Measurements from ENCODE around the gene ADAM10.
"Not testable (repeated sequence)": the region's sequence is repeated elsewhere in the genome, so short reads cannot be mapped to it uniquely, and the experiment has no call there.

Gene ADAM10

GRCh38 chr15:58771621-58772250 lies 22.2 kb upstream of the ADAM10 start:
- peaks cover 6% of the 10 kb centered on the region for H3K4me1 ChIP-seq (ENCODE audit: control insufficient read depth, insufficient read depth, low read length)
- peak overlapping the region; percentile 83 to 87 for H3K9ac ChIP-seq (ENCODE audit: low read length in 2 of 2)
- no peaks in the 10 kb centered on the region for H3K36me3 ChIP-seq (ENCODE audit: control insufficient read depth in 2 of 2, insufficient read depth in 2 of 2, low read length in 2 of 2)
- H3K9me3 ChIP-seq (ENCODE audit: control insufficient read depth in 2 of 2, low read length in 2 of 2): no peaks in the 10 kb centered on the region
- peak overlapping the region; percentile 81 to 94 for H3K4me3 ChIP-seq (ENCODE audit: low read length in 2 of 2)
- H3K27ac ChIP-seq (ENCODE audit: low read length): peak overlapping the region; percentile 95
- H3K27me3 ChIP-seq (ENCODE audit: control insufficient read depth in 1 of 2, insufficient read depth in 2 of 2, low read length in 2 of 2): no peaks in the 10 kb centered on the region

DNA sequence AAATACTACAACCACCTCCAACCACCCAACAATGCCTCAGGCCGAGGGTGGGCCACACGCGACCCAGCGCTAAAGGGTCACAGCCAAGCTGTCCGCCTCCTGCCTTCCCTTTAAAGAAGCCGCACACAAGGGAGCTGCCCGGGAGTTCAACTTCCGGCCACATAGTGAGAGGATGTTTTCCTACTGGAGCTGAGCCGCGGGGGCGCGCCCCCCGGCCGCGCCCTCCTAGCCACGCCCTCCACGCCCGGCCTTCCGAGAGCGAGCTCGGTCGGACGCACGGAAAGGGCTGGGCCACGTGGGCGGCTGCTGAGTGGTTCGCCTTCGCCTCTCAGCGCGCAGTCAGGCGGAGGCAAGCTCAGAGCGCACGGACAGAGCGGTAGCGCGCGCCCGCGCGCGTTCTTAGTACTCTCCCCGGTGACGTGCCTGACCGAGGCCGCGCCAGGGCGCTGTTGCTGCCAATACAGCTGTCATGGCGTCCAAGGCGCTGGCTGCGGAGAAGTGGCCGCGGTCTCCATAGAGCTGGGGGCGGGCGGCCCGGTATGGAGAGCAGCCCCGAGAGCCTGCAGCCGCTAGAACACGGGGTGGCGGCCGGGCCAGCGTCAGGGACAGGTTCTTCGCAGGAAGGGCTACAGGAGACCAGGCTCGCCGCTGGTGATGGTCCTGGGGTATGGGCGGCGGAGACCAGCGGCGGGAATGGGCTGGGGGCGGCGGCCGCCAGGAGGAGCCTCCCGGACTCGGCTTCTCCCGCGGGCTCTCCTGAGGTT lies 21.5 kb upstream of the ADAM10 start, which contains the start of gene MINDY2:
MINDY2 (plus strand) TSS at position 446 of the 764 bp plus-strand sequence; CDS start at position 540, 94 bp downstream.
- no peaks in the 10 kb centered on the region for H3K36me3 ChIP-seq (ENCODE audit: control insufficient read depth in 2 of 2, insufficient read depth in 2 of 2, low read length in 2 of 2)
- H3K27me3 ChIP-seq (ENCODE audit: control insufficient read depth in 1 of 2, insufficient read depth in 2 of 2, low read length in 2 of 2): no peaks in the 10 kb centered on the region
- H3K4me1 ChIP-seq (ENCODE audit: control insufficient read depth, insufficient read depth, low read length): peaks cover 6% of the 10 kb centered on the region
- peak within 1 kb of the TSS; percentile 81 to 94 for H3K4me3 ChIP-seq (ENCODE audit: low read length in 2 of 2)
- no peaks in the 10 kb centered on the region for H3K9me3 ChIP-seq (ENCODE audit: control insufficient read depth in 2 of 2, low read length in 2 of 2)
- peak within 1 kb of the TSS; percentile 83 to 91 for H3K9ac ChIP-seq (ENCODE audit: low read length in 2 of 2)
- H3K27ac ChIP-seq (ENCODE audit: low read length): peak within 1 kb of the TSS; percentile 95

DNA sequence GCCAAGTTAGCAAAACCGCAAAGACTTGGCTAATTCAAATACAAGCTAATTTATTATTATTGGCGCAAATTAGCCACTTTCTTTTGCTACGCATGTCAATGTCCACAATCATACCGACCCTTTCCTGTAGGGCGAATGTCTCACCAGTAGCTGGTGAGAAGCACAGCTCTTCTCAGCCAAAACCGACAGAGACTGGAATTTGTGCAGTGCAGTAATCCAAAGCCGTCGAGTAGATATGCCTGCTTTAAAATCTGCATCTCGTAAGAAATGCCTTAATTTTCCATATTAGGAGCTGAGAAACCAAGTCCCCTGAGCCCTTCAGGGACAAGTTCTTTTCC lies 21.0 kb upstream of the ADAM10 start:
- Histone ChIP-seq H3K9ac (ENCODE audit: low read length in 2 of 2) (peak overlapping the region; percentile 79 to 91), H3K27me3 (ENCODE audit: control insufficient read depth in 1 of 2, insufficient read depth in 2 of 2, low read length in 2 of 2) (no peaks in the 10 kb centered on the region), H3K4me3 (ENCODE audit: low read length in 2 of 2) (peak overlapping the region; percentile 78 to 94), H3K9me3 (ENCODE audit: control insufficient read depth in 2 of 2, low read length in 2 of 2) (no peaks in the 10 kb centered on the region), H3K36me3 (ENCODE audit: control insufficient read depth in 2 of 2, insufficient read depth in 2 of 2, low read length in 2 of 2) (no peaks in the 10 kb centered on the region), H3K27ac (ENCODE audit: low read length) (peak overlapping the region; percentile 95), H3K4me1 (ENCODE audit: control insufficient read depth, insufficient read depth, low read length) (peaks cover 6% of the 10 kb centered on the region)

DNA sequence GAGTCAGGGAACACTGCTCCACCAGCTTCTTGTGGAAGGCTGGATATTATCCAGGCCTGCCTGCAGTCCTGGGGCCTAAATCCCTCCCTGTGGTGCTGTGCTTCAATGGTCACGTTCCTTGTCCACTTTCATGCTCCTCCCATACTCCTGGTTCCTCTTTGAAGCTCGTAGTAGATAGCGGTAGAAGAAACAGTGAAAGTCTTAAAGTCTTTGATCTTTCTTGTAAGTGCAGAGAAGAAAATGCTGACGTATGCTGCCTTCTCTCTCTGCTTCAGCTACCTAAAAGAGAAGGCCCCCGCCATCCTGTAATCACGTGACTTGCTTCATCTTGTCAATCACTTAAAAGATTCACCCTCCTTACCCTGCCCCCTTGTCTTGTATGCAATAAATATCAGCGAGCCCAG lies 19.1 kb upstream of the ADAM10 start:
- H3K27me3 ChIP-seq (ENCODE audit: control insufficient read depth in 1 of 2, insufficient read depth in 2 of 2, low read length in 2 of 2); H3K4me3 ChIP-seq (ENCODE audit: low read length in 2 of 2); H3K4me1 ChIP-seq (ENCODE audit: control insufficient read depth, insufficient read depth, low read length); H3K9me3 ChIP-seq (ENCODE audit: control insufficient read depth in 2 of 2, low read length in 2 of 2); H3K9ac ChIP-seq (ENCODE audit: low read length in 2 of 2); H3K36me3 ChIP-seq (ENCODE audit: control insufficient read depth in 2 of 2, insufficient read depth in 2 of 2, low read length in 2 of 2); H3K27ac ChIP-seq (ENCODE audit: low read length): not testable (repeated sequence)

DNA sequence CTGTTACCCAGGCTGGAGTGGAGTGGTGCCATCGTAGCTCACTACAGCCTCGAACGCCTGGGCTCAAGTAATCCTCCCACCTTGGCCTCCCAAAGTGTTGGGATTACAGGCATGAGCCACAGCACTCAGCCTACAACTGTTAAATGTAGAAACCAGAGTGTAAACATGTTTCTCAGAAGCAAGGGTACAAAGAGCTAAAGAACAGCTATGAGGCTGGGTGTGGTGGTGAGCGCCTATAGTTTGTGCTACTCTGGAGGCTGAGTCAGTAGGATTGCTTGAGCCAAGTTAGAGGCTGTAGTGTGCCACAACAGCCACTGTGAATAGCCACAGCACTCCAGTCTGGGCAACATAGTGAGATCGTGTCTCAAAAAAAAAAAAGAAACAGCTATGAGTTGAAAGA lies 16.8 kb upstream of the ADAM10 start:
- H3K9me3 ChIP-seq (ENCODE audit: control insufficient read depth in 2 of 2, low read length in 2 of 2): no peaks in the 10 kb centered on the region
- H3K27me3 ChIP-seq (ENCODE audit: control insufficient read depth in 1 of 2, insufficient read depth in 2 of 2, low read length in 2 of 2): no peaks in the 10 kb centered on the region
- H3K27ac ChIP-seq (ENCODE audit: low read length): no peak overlapping the region
- H3K9ac ChIP-seq (ENCODE audit: low read length in 2 of 2): no peak overlapping the region
- H3K36me3 ChIP-seq (ENCODE audit: control insufficient read depth in 2 of 2, insufficient read depth in 2 of 2, low read length in 2 of 2): no peaks in the 10 kb centered on the region
- peaks cover 6% of the 10 kb centered on the region for H3K4me1 ChIP-seq (ENCODE audit: control insufficient read depth, insufficient read depth, low read length)
- H3K4me3 ChIP-seq (ENCODE audit: low read length in 2 of 2): no peak overlapping the region

- Histone ChIP-seq H3K36me3 (ENCODE audit: control insufficient read depth in 2 of 2, insufficient read depth in 2 of 2, low read length in 2 of 2) (no peaks in the 10 kb centered on the region), H3K4me1 (ENCODE audit: control insufficient read depth, insufficient read depth, low read length) (no peaks in the 10 kb centered on the region), H3K27ac (ENCODE audit: low read length) (no peak overlapping the region), H3K9ac (ENCODE audit: low read length in 2 of 2) (no peak overlapping the region), H3K9me3 (ENCODE audit: control insufficient read depth in 2 of 2, low read length in 2 of 2) (no peaks in the 10 kb centered on the region), H3K27me3 (ENCODE audit: control insufficient read depth in 1 of 2, insufficient read depth in 2 of 2, low read length in 2 of 2) (no peaks in the 10 kb centered on the region), H3K4me3 (ENCODE audit: low read length in 2 of 2) (no peak overlapping the region)
Measured at GRCh38 chr15:58764468-58764867, 15.0 kb upstream of the ADAM10 start.

DNA sequence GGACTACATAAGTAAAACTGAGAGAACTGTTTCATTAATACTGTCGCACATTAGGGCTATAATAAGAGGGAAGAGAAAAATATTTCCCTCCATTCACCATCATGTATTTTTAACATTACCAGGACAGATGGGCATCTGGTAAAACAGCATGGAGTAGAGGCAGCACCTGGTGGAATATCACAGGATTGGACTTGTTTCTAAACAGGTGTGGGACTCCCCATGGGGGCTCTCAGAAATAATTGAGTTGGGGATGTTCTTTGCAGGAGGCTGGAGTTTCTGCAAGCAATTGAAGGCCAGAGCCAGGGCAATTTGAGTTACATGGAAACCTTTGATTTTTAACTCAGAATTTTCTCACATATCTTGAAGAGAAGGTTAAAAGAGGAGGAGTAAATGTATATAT lies 13.2 kb upstream of the ADAM10 start:
- H3K4me3 ChIP-seq (ENCODE audit: low read length in 2 of 2): no peak overlapping the region
- H3K27ac ChIP-seq (ENCODE audit: low read length): no peak overlapping the region
- H3K27me3 ChIP-seq (ENCODE audit: control insufficient read depth in 1 of 2, insufficient read depth in 2 of 2, low read length in 2 of 2): no peaks in the 10 kb centered on the region
- H3K4me1 ChIP-seq (ENCODE audit: control insufficient read depth, insufficient read depth, low read length): no peaks in the 10 kb centered on the region
- H3K9me3 ChIP-seq (ENCODE audit: control insufficient read depth in 2 of 2, low read length in 2 of 2): no peaks in the 10 kb centered on the region
- no peak overlapping the region for H3K9ac ChIP-seq (ENCODE audit: low read length in 2 of 2)
- H3K36me3 ChIP-seq (ENCODE audit: control insufficient read depth in 2 of 2, insufficient read depth in 2 of 2, low read length in 2 of 2): no peaks in the 10 kb centered on the region

DNA sequence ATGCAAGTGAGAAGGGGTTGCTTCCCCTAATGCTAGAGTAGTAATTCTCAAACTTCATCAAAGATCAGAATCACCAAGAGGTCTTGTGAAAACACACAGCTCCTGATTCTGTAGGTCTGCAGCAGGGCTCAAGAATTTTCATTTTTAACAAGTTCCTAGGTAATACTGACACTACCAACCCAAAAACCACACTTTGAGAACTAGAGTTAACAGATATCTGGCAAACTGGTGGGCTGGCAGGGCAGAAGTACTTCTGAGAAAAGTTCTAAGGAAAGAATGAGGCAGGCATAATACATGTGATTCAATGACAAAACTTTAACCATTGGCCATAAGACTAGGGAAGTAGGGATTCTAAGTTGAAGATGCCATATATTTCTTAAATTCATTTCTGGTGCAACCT lies 12.8 kb upstream of the ADAM10 start:
- Histone ChIP-seq H3K9ac (ENCODE audit: low read length in 2 of 2) (no peak overlapping the region), H3K27me3 (ENCODE audit: control insufficient read depth in 1 of 2, insufficient read depth in 2 of 2, low read length in 2 of 2) (no peaks in the 10 kb centered on the region), H3K4me1 (ENCODE audit: control insufficient read depth, insufficient read depth, low read length) (no peaks in the 10 kb centered on the region), H3K9me3 (ENCODE audit: control insufficient read depth in 2 of 2, low read length in 2 of 2) (no peaks in the 10 kb centered on the region), H3K27ac (ENCODE audit: low read length) (no peak overlapping the region), H3K4me3 (ENCODE audit: low read length in 2 of 2) (no peak overlapping the region), H3K36me3 (ENCODE audit: control insufficient read depth in 2 of 2, insufficient read depth in 2 of 2, low read length in 2 of 2) (no peaks in the 10 kb centered on the region)

GRCh38 chr15:58761010-58761388 lies 11.5 kb upstream of the ADAM10 start:
- H3K9ac ChIP-seq (ENCODE audit: low read length in 2 of 2): no peak overlapping the region
- H3K36me3 ChIP-seq (ENCODE audit: control insufficient read depth in 2 of 2, insufficient read depth in 2 of 2, low read length in 2 of 2): no peaks in the 10 kb centered on the region
- no peaks in the 10 kb centered on the region for H3K4me1 ChIP-seq (ENCODE audit: control insufficient read depth, insufficient read depth, low read length)
- no peak overlapping the region for H3K4me3 ChIP-seq (ENCODE audit: low read length in 2 of 2)
- no peaks in the 10 kb centered on the region for H3K9me3 ChIP-seq (ENCODE audit: control insufficient read depth in 2 of 2, low read length in 2 of 2)
- H3K27ac ChIP-seq (ENCODE audit: low read length): no peak overlapping the region
- H3K27me3 ChIP-seq (ENCODE audit: control insufficient read depth in 1 of 2, insufficient read depth in 2 of 2, low read length in 2 of 2): no peaks in the 10 kb centered on the region

DNA sequence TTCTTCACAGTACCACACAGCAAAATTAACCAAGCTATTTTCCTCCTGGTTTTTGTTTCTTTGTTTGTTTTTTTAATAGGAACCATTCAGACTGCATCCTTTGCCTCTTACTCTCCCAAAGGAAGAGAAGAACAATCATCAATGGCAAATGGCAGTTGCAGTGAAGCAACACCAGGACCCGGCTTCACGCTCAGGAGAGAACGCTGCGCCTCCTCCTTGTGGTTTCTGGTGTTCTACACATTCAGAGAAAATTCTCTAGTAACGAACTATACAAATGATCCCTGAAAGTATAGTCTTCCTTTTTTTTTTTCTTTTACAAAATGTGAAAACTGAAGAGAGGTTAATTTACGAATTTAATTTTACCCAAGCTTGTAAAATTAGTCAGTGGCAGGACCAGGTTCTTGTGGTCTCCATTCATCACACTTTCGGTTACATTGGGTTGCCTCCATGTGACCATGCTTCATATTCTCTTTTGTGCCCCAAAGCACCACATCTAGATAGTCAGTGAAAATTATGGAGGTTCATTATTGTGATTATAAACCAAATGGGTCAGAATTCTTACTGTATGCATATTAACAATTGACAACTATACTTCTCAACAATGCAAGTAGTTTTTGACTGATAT lies 11.0 kb upstream of the ADAM10 start:
- Histone ChIP-seq H3K9me3 (ENCODE audit: control insufficient read depth in 2 of 2, low read length in 2 of 2) (no peaks in the 10 kb centered on the region), H3K36me3 (ENCODE audit: control insufficient read depth in 2 of 2, insufficient read depth in 2 of 2, low read length in 2 of 2) (no peaks in the 10 kb centered on the region), H3K4me3 (ENCODE audit: low read length in 2 of 2) (no peak overlapping the region), H3K27ac (ENCODE audit: low read length) (no peak overlapping the region), H3K4me1 (ENCODE audit: control insufficient read depth, insufficient read depth, low read length) (no peaks in the 10 kb centered on the region), H3K27me3 (ENCODE audit: control insufficient read depth in 1 of 2, insufficient read depth in 2 of 2, low read length in 2 of 2) (no peaks in the 10 kb centered on the region), H3K9ac (ENCODE audit: low read length in 2 of 2) (no peak overlapping the region)

GRCh38 chr15:58758141-58758540 lies 8.6 kb upstream of the ADAM10 start:
- no peak overlapping the region for H3K4me3 ChIP-seq (ENCODE audit: low read length in 2 of 2)
- H3K9ac ChIP-seq (ENCODE audit: low read length in 2 of 2): no peak overlapping the region
- H3K36me3 ChIP-seq (ENCODE audit: control insufficient read depth in 2 of 2, insufficient read depth in 2 of 2, low read length in 2 of 2): no peaks in the 10 kb centered on the region
- no peak overlapping the region for H3K27ac ChIP-seq (ENCODE audit: low read length)
- H3K9me3 ChIP-seq (ENCODE audit: control insufficient read depth in 2 of 2, low read length in 2 of 2): no peaks in the 10 kb centered on the region
- H3K27me3 ChIP-seq (ENCODE audit: control insufficient read depth in 1 of 2, insufficient read depth in 2 of 2, low read length in 2 of 2): no peaks in the 10 kb centered on the region
- H3K4me1 ChIP-seq (ENCODE audit: control insufficient read depth, insufficient read depth, low read length): no peaks in the 10 kb centered on the region
